H1 (cell line): Measurements from ENCODE around the gene LRP8. TPM values are rescaled to one million over a fixed set of nuclear protein-coding genes. Genes with fewer than 3 reads are reported as not detected.

Experiments used
- KDM4A ChIP-seq: IDR thresholded peaks from one replicate; pipeline ENCODE4 v1.7.1; 2012; ENCODE audit warnings: low read depth, mild to moderate bottlenecking, moderate library complexity, low read length, inconsistent platforms; ENCODE audit not compliant: severe bottlenecking
- RBBP5 ChIP-seq: IDR thresholded peaks from 2 replicates; pipeline ENCODE4 v1.7.1; 2012; ENCODE audit warnings: low read depth, mild to moderate bottlenecking, inconsistent platforms, low read length, moderate library complexity, borderline replicate concordance
- SAP30 ChIP-seq: fragments of 300-600 bp; sonication (generic); IDR thresholded peaks from 2 replicates; pipeline ENCODE4 v1.7.1; 2012; ENCODE audit warnings: low read length, moderate library complexity, mild to moderate bottlenecking, inconsistent platforms; ENCODE audit not compliant: insufficient read depth, insufficient replicate concordance
- TCF12 ChIP-seq: IDR thresholded peaks from 2 replicates; pipeline ENCODE4 v1.6.1; 2011; ENCODE audit warnings: low read depth, mild to moderate bottlenecking, low read length
- polyA plus RNA-seq, 7 experiments: library from polyadenylated mRNA; depleted of rRNA in 3 of 7; stranded (reverse) in 5 of 7; unstranded in 2 of 7; fragments of >200 nt in 5 of 7; fragments of 200-250 nt in 2 of 7; gene quantifications; 1 replicate in 5 of 7; 2 replicates in 1 of 7; 4 replicates in 1 of 7; pipeline versions ENCODE4 v1.2.1 to v1.2.3, GENCODE V29; 2011 to 2013; ENCODE audit warnings: missing spikeins in 2 of 7, mixed read lengths in 2 of 7
- total RNA-seq: library from RNA; stranded (reverse); fragmentation: NEBNext Ultra II Directional; extraction: Animal tissue kit (Norgen Biotek cat#: 25700); gene quantifications from 2 replicates; pipeline ENCODE4 v1.2.1, GENCODE V29; 2021

Gene LRP8
- total and polyA plus RNA-seq, 2 of the 8 experiments (the other 6 are each of a cell fraction or from before 2014, with no cell fraction given) = 63.2 to 66.4 TPM

DNA sequence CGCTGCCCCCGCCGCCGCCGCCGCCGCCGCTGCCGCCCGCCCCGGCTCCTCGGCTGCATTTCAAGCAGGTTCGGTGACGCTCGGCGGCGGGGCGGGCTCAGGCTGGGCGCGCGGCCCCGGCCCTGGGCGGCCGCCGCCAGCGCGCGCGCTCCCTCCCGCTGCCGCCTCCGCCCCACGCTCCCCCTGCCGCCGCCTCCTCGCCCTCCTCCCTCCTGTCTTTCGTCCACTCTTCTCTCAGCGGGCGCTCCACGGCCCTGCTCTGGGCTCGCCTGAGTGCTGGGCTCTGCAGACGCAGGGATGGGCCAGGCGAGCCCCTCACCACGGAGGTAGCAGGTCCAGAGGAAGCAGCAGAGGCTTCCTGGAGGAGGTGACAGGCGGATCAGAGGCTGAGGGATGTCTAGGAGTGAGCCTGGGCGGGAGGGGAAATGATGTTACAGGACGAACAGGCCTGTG lies at the start of gene LRP8 (continued):
- TF ChIP-seq KDM4A (peak; percentile 38), RBBP5 (no peak; the same call in 1 of the 2 replicates), TCF12 (no peak), SAP30 (peak; percentile 73)
